Stimulated activated naive B cell treated with anti-CD40 and anti-IgM and Interleukin-4, amounts not matched to agents 10 μg/mL and 1 μg/mL and 100 μg/mL, for 72 hours (primary cell): Measurements from ENCODE around the gene RRP15.
A peak's percentile ranks its signal among the peaks of the same experiment; 100 is the strongest.

Experiments used
- ATAC-seq, 2 donors: fragments of 150-1000 bp; cut with Tn5 transposase; replicated peaks; 2 replicates each; pipeline ENCODE4 v1.10.0; 2021; ENCODE audit warnings: moderate library complexity in 1 of 2
- DNase-seq: peaks from one replicate; pipeline ENCODE4 v3.0.0; 2021
- H3K27ac Mint-ChIP-seq: one replicate; pipeline ENCODE4 v1.8.0; 2022; ENCODE audit warnings: mild to moderate bottlenecking, mixed read lengths
- H3K27me3 Mint-ChIP-seq, 2 donors: one replicate each; pipeline ENCODE4 v1.8.0; 2022; ENCODE audit warnings: mixed read lengths in 2 of 2
- H3K36me3 Mint-ChIP-seq, 2 donors: one replicate each; pipeline ENCODE4 v1.8.0; 2022; ENCODE audit warnings: mixed read lengths in 2 of 2, mild to moderate bottlenecking in 1 of 2
- H3K4me1 Mint-ChIP-seq, 2 donors: one replicate each; pipeline ENCODE4 v1.8.0; 2022; ENCODE audit warnings: mixed read lengths in 2 of 2, mild to moderate bottlenecking in 1 of 2
- H3K4me3 Mint-ChIP-seq, 2 donors: one replicate each; pipeline ENCODE4 v1.8.0; 2022; ENCODE audit warnings: mild to moderate bottlenecking in 2 of 2, mixed read lengths in 2 of 2, moderate library complexity in 1 of 2
- H3K9me3 Mint-ChIP-seq, 2 donors: one replicate each; pipeline ENCODE4 v1.8.0; 2022; ENCODE audit warnings: mixed read lengths in 2 of 2, mild to moderate bottlenecking in 1 of 2

Gene RRP15

DNA sequence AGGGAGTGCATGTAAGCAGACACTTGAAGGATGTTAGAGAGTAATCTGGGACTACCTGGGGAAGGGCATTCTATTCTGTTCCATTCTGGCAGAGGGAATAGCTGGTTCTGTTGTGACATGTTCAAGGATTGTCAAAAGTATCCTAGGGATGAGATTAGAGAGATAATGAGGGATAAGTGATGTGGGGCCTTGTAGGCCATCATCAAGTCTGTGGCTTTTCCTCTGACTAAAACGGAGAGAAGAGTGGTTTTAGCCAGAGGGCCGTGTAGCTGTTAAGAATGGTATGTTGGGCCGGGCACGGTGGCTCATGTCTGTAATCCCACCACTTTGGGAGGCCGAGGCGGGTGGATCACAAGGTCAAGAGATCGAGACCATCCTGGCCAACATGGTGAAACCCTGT lies 83.6 kb downstream of the RRP15 start:
- Mint-ChIP-seq H3K4me1 (peaks cover 2 to 5% of the 10 kb centered on the region in 2 donors), H3K27me3 (no peaks in the 10 kb centered on the region), H3K36me3 (no peaks in the 10 kb centered on the region), H3K4me3 (no peak overlapping the region), H3K9me3 (no peaks in the 10 kb centered on the region), H3K27ac (no peak overlapping the region)
- ATAC-seq (no peak), DNase-seq (no peak)

- H3K27me3 Mint-ChIP-seq = no peaks in the 10 kb centered on the region
- ATAC-seq = no peak
- H3K36me3 Mint-ChIP-seq = no peaks in the 10 kb centered on the region
- no peaks in the 10 kb centered on the region for H3K9me3 Mint-ChIP-seq
- DNase-seq = no peak
- H3K4me3 Mint-ChIP-seq = no peak overlapping the region
- H3K27ac Mint-ChIP-seq = no peak overlapping the region
- H3K4me1 Mint-ChIP-seq = peaks cover 2 to 5% of the 10 kb centered on the region in 2 donors
Measured at GRCh38 chr1:218369688-218370511, 84.8 kb downstream of the RRP15 start.

- no peaks in the 10 kb centered on the region for H3K36me3 Mint-ChIP-seq
- no peak overlapping the region for H3K27ac Mint-ChIP-seq
- ATAC-seq (no peak), DNase-seq (no peak)
- H3K4me1 Mint-ChIP-seq = peaks cover 3 to 11% of the 10 kb centered on the region in 2 donors
- H3K9me3 Mint-ChIP-seq = no peaks in the 10 kb centered on the region
- H3K4me3 Mint-ChIP-seq = no peak overlapping the region
- no peaks in the 10 kb centered on the region for H3K27me3 Mint-ChIP-seq
Measured at GRCh38 chr1:218371927-218372672, 87.0 kb downstream of the RRP15 start.

DNA sequence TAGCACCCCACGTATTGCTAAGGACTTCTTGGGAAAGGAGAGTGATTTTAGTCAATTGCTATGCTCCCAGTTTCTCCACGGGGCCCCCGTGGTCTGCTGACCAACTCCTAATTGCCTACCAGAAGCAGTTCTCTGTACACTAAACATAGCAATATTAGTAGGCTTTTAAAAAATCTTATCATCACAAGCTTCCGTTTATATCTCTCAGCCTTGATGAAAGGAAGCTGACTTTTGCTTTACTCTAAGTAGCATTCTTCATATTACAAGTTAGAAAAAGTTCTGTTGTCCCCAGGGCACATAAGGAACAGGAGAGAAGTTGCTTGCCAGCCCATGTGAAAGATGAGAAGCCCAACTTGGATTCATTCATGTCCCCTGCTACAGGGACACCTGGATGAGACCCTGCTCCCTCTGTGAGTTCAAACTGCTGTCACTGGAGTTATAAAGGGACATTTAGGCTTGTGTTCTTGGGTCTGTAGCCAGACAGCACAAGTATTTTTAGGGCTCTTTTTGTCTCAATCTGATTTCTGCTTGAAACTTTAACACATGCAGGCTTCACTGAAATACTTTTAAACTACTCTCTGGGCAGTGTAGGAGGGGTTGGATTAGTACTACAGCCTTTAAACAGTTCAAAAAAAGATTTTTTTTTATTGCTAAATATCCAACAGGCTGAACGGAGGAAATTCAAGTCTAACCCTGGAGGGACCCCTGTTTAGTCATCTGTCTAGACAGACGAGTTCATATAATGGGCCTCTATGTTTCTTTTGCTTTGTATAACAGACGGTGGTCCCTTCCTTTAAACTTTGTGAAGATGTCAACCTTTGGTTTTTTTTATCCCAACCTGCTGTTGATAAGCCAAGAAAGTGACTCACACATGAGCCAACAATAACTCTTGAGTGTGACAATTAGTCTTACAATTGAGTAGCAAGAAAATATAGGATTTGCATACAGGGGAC lies 89.6 kb downstream of the RRP15 start:
- H3K36me3 Mint-ChIP-seq = no peaks in the 10 kb centered on the region
- peaks cover 8 to 20% of the 10 kb centered on the region in 2 donors for H3K4me1 Mint-ChIP-seq
- no peak for ATAC-seq
- H3K27ac Mint-ChIP-seq = no peak overlapping the region
- H3K27me3 Mint-ChIP-seq = peaks cover 0 to 5% of the 10 kb centered on the region in 2 donors
- DNase-seq = no peak
- H3K4me3 Mint-ChIP-seq = no peak overlapping the region
- no peaks in the 10 kb centered on the region for H3K9me3 Mint-ChIP-seq

GRCh38 chr1:218376722-218377121 lies 91.6 kb downstream of the RRP15 start:
- no peak for DNase-seq
- H3K4me3 Mint-ChIP-seq = peak overlapping the region in 1 of 2 donors; percentile 13

DNA sequence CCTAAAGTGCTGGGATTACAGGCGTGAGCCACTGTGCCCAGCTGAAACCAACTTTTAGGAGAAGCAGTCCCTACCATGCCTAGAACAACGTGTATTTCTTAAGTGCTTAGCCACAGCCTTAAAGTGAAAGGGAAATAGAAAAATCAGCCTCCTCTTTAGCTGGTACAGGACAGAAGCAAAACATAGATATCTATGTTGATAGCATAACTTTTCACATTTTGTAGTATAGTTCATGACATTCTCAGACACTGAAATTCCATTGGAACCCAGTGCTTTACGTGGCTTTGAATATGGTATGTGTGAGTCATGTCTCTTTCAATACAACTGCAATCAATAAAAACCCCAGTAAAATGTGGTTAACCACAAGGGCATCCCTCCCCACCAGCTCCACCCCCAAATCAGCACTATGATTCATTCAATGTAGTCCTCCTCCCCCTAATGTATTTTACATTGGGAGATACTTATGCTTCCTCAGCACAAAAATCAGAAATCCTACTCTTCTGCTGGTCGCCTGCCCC lies 92.1 kb downstream of the RRP15 start:
- no peak overlapping the region for H3K27ac Mint-ChIP-seq
- peaks cover 6 to 15% of the 10 kb centered on the region in 2 donors for H3K4me1 Mint-ChIP-seq
- H3K27me3 Mint-ChIP-seq = peaks cover 8 to 14% of the 10 kb centered on the region in 2 donors
- peak; percentile 98 to 99 for ATAC-seq
- DNase-seq = peak; percentile 59
- no peaks in the 10 kb centered on the region for H3K36me3 Mint-ChIP-seq
- no peaks in the 10 kb centered on the region for H3K9me3 Mint-ChIP-seq
- H3K4me3 Mint-ChIP-seq = peak overlapping the region; percentile 13 to 21

More at GRCh38 chr1:218376722-218377121, 91.6 kb downstream of the RRP15 start:
- Mint-ChIP-seq H3K9me3 (no peaks in the 10 kb centered on the region), H3K27ac (no peak overlapping the region), H3K4me1 (peaks cover 6 to 15% of the 10 kb centered on the region in 2 donors), H3K36me3 (no peaks in the 10 kb centered on the region), H3K27me3 (peaks cover 8 to 9% of the 10 kb centered on the region in 2 donors)
- peak; percentile 17 to 25 for ATAC-seq

- DNase-seq = no peak
- ATAC-seq = no peak
- Mint-ChIP-seq H3K4me3 (no peak overlapping the region), H3K4me1 (peaks cover 6 to 15% of the 10 kb centered on the region in 2 donors), H3K9me3 (no peaks in the 10 kb centered on the region), H3K36me3 (no peaks in the 10 kb centered on the region), H3K27ac (no peak overlapping the region), H3K27me3 (peaks cover 14 to 26% of the 10 kb centered on the region in 2 donors)
Measured at GRCh38 chr1:218380125-218380977, 95.3 kb downstream of the RRP15 start.

DNA sequence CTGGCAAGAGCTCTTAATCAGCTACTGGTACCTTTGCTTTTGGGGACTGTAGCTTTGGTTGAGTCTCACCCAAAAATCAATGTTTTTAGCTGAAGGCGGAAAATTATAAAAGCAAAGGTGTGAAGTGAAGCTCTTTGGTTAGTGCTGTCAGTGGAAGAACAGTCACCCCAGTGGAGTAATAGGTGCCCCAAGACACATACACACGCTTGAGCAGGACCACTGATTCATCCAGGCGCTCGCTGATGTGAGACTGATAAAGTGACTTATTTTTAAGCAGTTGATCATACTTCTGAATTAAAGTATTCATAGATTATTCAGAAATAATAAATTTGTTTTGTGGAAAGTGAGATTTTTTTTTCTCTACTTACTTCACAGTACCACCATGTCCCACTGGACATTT lies 97.2 kb downstream of the RRP15 start:
- Mint-ChIP-seq H3K4me1 (peaks cover 3 to 7% of the 10 kb centered on the region in 2 donors), H3K9me3 (no peaks in the 10 kb centered on the region), H3K27me3 (peaks cover 19 to 39% of the 10 kb centered on the region in 2 donors), H3K27ac (no peak overlapping the region), H3K4me3 (no peak overlapping the region), H3K36me3 (no peaks in the 10 kb centered on the region)
- ATAC-seq = no peak
- DNase-seq = no peak

DNA sequence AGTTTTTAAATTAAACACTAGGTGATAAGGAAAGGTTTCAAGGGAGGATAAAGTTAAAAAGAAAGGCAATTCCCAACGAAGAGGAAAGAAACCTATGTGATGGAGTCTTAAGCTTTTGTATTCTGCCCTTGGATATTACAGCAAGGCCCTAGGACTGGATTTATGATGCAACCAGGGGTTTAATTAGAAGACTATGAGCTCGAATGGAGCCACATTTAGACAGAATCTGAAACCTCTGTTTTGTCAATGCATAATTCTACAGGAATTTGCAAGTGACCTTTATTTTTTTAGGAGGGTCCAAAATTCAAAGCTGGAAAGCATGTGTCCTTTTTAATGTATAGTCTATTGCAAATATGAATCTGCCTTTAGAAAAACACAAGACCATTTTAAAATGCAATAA lies 98.0 kb downstream of the RRP15 start:
- Mint-ChIP-seq H3K4me3 (no peak overlapping the region), H3K27me3 (peaks cover 19 to 39% of the 10 kb centered on the region in 2 donors), H3K9me3 (no peaks in the 10 kb centered on the region), H3K4me1 (no peaks in the 10 kb centered on the region), H3K27ac (no peak overlapping the region), H3K36me3 (no peaks in the 10 kb centered on the region)
- no peak for ATAC-seq
- DNase-seq = no peak

GRCh38 chr1:218383681-218384080 lies 98.6 kb downstream of the RRP15 start:
- H3K27me3 Mint-ChIP-seq = peaks cover 19 to 36% of the 10 kb centered on the region in 2 donors
- no peak overlapping the region for H3K4me3 Mint-ChIP-seq
- H3K36me3 Mint-ChIP-seq = no peaks in the 10 kb centered on the region
- no peaks in the 10 kb centered on the region for H3K4me1 Mint-ChIP-seq
- DNase-seq (no peak), ATAC-seq (no peak)
- H3K9me3 Mint-ChIP-seq = no peaks in the 10 kb centered on the region
- H3K27ac Mint-ChIP-seq = no peak overlapping the region

DNA sequence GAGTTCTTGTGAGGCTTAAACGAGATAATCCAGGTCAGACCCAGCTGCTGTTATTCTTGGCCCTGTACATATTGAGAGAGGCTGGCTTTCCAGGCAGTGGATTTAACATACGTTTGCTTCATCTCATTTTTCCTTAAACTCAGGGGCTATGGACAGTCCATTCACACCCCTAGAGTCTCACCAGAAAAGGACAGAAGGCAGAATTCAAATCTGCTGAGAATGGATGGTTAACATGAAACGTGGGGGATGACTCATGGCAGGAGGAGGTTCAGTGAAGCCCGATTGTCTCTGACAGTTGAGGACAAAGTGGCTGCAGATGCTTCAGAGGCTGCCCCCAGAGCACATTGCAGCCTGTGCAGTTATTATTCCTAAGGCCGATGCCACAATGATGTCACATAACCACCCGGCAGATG lies 99.5 kb downstream of the RRP15 start:
- H3K4me1 Mint-ChIP-seq = no peaks in the 10 kb centered on the region
- H3K27me3 Mint-ChIP-seq = peaks cover 19 to 34% of the 10 kb centered on the region in 2 donors
- H3K4me3 Mint-ChIP-seq = no peak overlapping the region
- no peak overlapping the region for H3K27ac Mint-ChIP-seq
- DNase-seq (no peak), ATAC-seq (peak; percentile 27 to 58)
- no peaks in the 10 kb centered on the region for H3K9me3 Mint-ChIP-seq
- no peaks in the 10 kb centered on the region for H3K36me3 Mint-ChIP-seq
